DOHH2 (cell line): Measurements from ENCODE around the gene ATP23.

Experiments
- H3F3A ChIP-seq: fragments of 200-600 bp; sonication (generic), shearing (Covaris generic); 2 replicates; pipeline ENCODE4 v1.6.0; 2016; ENCODE audit warnings: antibody characterized with exemption, mild to moderate bottlenecking; ENCODE audit not compliant: control insufficient read depth, insufficient read depth
- H3K27ac ChIP-seq: fragments of 200-600 bp; sonication (generic); 2 replicates; pipeline ENCODE4 v1.5.1; 2014; ENCODE audit warnings: low read depth, mild to moderate bottlenecking, low read length, moderate library complexity
- H3K27me3 ChIP-seq: fragments of 200-600 bp; sonication (generic); 2 replicates; pipeline ENCODE4 v1.6.1; 2014; ENCODE audit warnings: mild to moderate bottlenecking, low read length, mixed read lengths; ENCODE audit not compliant: control insufficient read depth
- H3K36me3 ChIP-seq: fragments of 200-600 bp; sonication (generic); 2 replicates; pipeline ENCODE4 v1.6.1; 2014; ENCODE audit warnings: mild to moderate bottlenecking, low read length, moderate library complexity, mixed read lengths; ENCODE audit not compliant: control insufficient read depth
- H3K4me1 ChIP-seq: fragments of 200-600 bp; sonication (generic); 2 replicates; pipeline ENCODE4 v1.6.1; 2014; ENCODE audit warnings: mild to moderate bottlenecking, low read length, mixed read lengths; ENCODE audit not compliant: control insufficient read depth
- H3K4me2 ChIP-seq: fragments of 200-600 bp; sonication (generic); 2 replicates; pipeline ENCODE4 v1.6.0; 2014; ENCODE audit warnings: mild to moderate bottlenecking, low read length, moderate library complexity
- H3K4me3 ChIP-seq: fragments of 200-600 bp; sonication (generic); 2 replicates; pipeline ENCODE4 v1.5.1; 2014; ENCODE audit warnings: mild to moderate bottlenecking, low read length, mixed read lengths
- H3K79me2 ChIP-seq: fragments of 200-600 bp; sonication (generic); 2 replicates; pipeline ENCODE4 v1.6.1; 2014; ENCODE audit warnings: mild to moderate bottlenecking, low read length, mixed read lengths; ENCODE audit not compliant: control insufficient read depth
- H3K9me2 ChIP-seq: fragments of 200-600 bp; sonication (generic); replicated peaks from 2 replicates; pipeline ENCODE4 v1.6.1; 2014; ENCODE audit warnings: mild to moderate bottlenecking, low read length, mixed read lengths; ENCODE audit not compliant: control insufficient read depth
- H3K9me3 ChIP-seq: fragments of 200-600 bp; sonication (generic); 2 replicates; pipeline ENCODE4 v1.6.1; 2014; ENCODE audit warnings: antibody characterized with exemption, low read length, mixed read lengths; ENCODE audit not compliant: control insufficient read depth, insufficient read depth
- H4K20me1 ChIP-seq: fragments of 200-600 bp; sonication (generic); 2 replicates; pipeline ENCODE4 v1.6.0; 2014; ENCODE audit warnings: low read depth, mild to moderate bottlenecking, antibody characterized with exemption, low read length, moderate library complexity; ENCODE audit not compliant: control insufficient read depth, insufficient read depth
- EZH2phosphoT487 ChIP-seq: fragments of 200-600 bp; sonication (generic); IDR thresholded peaks from 2 replicates; pipeline ENCODE4 v1.6.1; 2017; ENCODE audit warnings: borderline replicate concordance, mild to moderate bottlenecking, antibody characterized with exemption, low read length, moderate library complexity, mixed read lengths
- TF ChIP-seq, protein P1 (sequence below): fragments of 200-600 bp; sonication (generic); IDR thresholded peaks from one replicate; pipeline ENCODE4 v1.5.1; 2014; ENCODE audit warnings: antibody characterized with exemption, mild to moderate bottlenecking, low read depth, low read length; ENCODE audit not compliant: poor library complexity, severe bottlenecking

The ATP23 gene

GRCh38 chr12:57904848-57905811, 36.2 kb upstream of the ATP23 start:
- Histone ChIP-seq H3K27me3 (peaks cover 5% of the 10 kb centered on the region), H3K4me2 (peak overlapping the region; percentile 53), H3K27ac (no peak overlapping the region), H3K9me3 (no peaks in the 10 kb centered on the region), H3K4me1 (peaks cover 8% of the 10 kb centered on the region), H3K79me2 (no peaks in the 10 kb centered on the region), H3K36me3 (no peaks in the 10 kb centered on the region), H4K20me1 (no peaks in the 10 kb centered on the region), H3K9me2 (no peaks in the 10 kb centered on the region), H3F3A (no peaks in the 10 kb centered on the region), H3K4me3 (peak overlapping the region; percentile 21; the same call in 1 of the 2 replicates)
- TF ChIP-seq, protein P1, sequence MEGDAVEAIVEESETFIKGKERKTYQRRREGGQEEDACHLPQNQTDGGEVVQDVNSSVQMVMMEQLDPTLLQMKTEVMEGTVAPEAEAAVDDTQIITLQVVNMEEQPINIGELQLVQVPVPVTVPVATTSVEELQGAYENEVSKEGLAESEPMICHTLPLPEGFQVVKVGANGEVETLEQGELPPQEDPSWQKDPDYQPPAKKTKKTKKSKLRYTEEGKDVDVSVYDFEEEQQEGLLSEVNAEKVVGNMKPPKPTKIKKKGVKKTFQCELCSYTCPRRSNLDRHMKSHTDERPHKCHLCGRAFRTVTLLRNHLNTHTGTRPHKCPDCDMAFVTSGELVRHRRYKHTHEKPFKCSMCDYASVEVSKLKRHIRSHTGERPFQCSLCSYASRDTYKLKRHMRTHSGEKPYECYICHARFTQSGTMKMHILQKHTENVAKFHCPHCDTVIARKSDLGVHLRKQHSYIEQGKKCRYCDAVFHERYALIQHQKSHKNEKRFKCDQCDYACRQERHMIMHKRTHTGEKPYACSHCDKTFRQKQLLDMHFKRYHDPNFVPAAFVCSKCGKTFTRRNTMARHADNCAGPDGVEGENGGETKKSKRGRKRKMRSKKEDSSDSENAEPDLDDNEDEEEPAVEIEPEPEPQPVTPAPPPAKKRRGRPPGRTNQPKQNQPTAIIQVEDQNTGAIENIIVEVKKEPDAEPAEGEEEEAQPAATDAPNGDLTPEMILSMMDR = peak; percentile 100
- no peak for TF ChIP-seq EZH2phosphoT487

GRCh38 chr12:57905812-57906475, 35.4 kb upstream of the ATP23 start:
- H3K9me3 ChIP-seq = no peaks in the 10 kb centered on the region
- peaks cover 8% of the 10 kb centered on the region for H3K4me1 ChIP-seq
- TF ChIP-seq EZH2phosphoT487 = no peak
- TF ChIP-seq, protein P1 = no peak
- no peak overlapping the region for H3K27ac ChIP-seq
- H3K79me2 ChIP-seq = no peaks in the 10 kb centered on the region
- H4K20me1 ChIP-seq = no peaks in the 10 kb centered on the region
- H3K9me2 ChIP-seq = no peaks in the 10 kb centered on the region
- H3K36me3 ChIP-seq = no peaks in the 10 kb centered on the region
- peak overlapping the region; percentile 53; the same call in 1 of the 2 replicates for H3K4me2 ChIP-seq
- H3K4me3 ChIP-seq = no peak overlapping the region
- peaks cover 5% of the 10 kb centered on the region for H3K27me3 ChIP-seq
- H3F3A ChIP-seq = no peaks in the 10 kb centered on the region

DNA sequence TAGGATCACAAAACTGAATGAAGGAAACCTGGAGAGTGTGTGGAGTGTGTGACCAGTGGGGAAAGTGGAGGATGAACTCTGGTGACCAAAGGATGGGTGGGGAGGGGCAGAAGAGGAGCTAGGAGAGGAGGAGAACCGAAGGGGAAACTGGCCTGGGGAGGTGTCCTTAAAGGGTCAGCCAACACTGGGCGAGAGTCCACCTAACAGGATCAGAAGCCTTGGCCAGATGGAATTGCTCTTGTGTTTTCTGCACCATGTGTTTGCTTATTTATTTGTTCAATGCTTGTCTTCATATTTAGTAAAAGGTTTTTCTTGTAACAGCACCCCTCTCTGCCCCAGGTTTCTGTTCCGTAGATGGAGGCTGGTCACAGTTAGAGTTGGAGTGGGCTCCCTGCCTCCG, 34.5 kb upstream of the ATP23 start:
- TF ChIP-seq, protein P1 = no peak
- no peak for TF ChIP-seq EZH2phosphoT487
- Histone ChIP-seq H3K9me3 (no peaks in the 10 kb centered on the region), H3K79me2 (no peaks in the 10 kb centered on the region), H3K36me3 (no peaks in the 10 kb centered on the region), H4K20me1 (no peaks in the 10 kb centered on the region; the same call in 1 of the 2 replicates), H3K27ac (no peak overlapping the region), H3K4me2 (no peak overlapping the region), H3F3A (no peaks in the 10 kb centered on the region), H3K4me1 (peaks cover 8% of the 10 kb centered on the region), H3K27me3 (peaks cover 11% of the 10 kb centered on the region), H3K9me2 (no peaks in the 10 kb centered on the region), H3K4me3 (no peak overlapping the region)
